Progenitor cell of endocrine pancreas (in vitro differentiated cells): ENCODE results near the gene PMEPA1. TPM values are rescaled to one million over a fixed set of nuclear protein-coding genes. Genes with fewer than 3 reads are reported as not detected.
A peak's percentile ranks its signal among the peaks of the same experiment; 100 is the strongest.

Experiments used
- DNase-seq: peaks from one replicate; pipeline ENCODE4 v3.0.0; 2021; ENCODE audit warnings: low spot score; ENCODE audit not compliant: unreplicated experiment
- H3K27ac Mint-ChIP-seq: 2 replicates; pipeline ENCODE4 v1.8.0; 2021; ENCODE audit warnings: mild to moderate bottlenecking, moderate library complexity, mixed read lengths
- H3K27me3 Mint-ChIP-seq: 2 replicates; pipeline ENCODE4 v1.8.0; 2021; ENCODE audit warnings: mixed read lengths
- H3K36me3 Mint-ChIP-seq: 2 replicates; pipeline ENCODE4 v1.8.0; 2022; ENCODE audit warnings: mixed read lengths; ENCODE audit not compliant: insufficient read depth
- H3K4me1 Mint-ChIP-seq: 2 replicates; pipeline ENCODE4 v1.8.0; 2021; ENCODE audit warnings: low read depth, mixed read lengths
- H3K4me3 Mint-ChIP-seq: 2 replicates; pipeline ENCODE4 v1.8.0; 2021; ENCODE audit warnings: low read depth, mild to moderate bottlenecking, moderate library complexity, mixed read lengths
- H3K9me3 Mint-ChIP-seq: 2 replicates; pipeline ENCODE4 v1.8.0; 2021; ENCODE audit warnings: low read depth, mixed read lengths
- total RNA-seq: library from RNA; stranded (reverse); gene quantifications from 2 replicates; pipeline ENCODE4 v1.2.1, GENCODE V29; 2021
- TF ChIP-seq, protein P1 (sequence below): fragments of 200-600 bp; sonication (generic); IDR thresholded peaks from one replicate; pipeline ENCODE4 v1.5.0; 2021; ENCODE audit warnings: antibody characterized with exemption, mild to moderate bottlenecking; ENCODE audit not compliant: unreplicated experiment

Gene PMEPA1
- total RNA-seq, 1 donor from 2014 or later = 9.1 TPM

DNA sequence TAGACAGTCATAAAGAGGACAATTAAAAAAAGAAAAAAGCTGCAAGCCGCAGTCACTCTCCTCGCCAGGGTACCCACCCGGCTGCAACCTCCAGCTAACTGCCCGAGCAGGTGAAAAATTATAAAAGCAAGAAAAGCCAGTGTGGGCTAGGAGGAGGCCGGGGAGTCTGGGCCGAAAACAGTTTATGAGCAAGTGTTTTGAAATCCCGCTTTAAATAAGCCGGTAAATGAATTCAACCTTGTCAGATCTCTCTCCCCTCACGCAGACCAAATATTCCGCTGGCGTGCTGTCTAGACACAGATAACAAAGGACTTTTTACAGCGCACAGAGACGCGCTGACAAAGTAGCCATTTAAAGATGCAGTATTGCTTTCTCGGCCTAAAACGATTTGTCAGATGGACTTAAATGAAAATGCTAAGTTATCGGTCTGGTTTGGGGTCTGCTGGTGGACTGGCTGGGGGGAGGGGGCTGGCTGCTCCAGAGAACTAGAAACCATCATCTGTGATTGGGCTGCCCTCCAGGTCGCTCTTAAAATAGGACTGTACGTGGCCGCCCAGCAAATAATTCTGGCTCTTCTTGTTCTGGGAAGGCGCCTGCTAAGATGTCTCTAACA, 24.6 kb downstream of the PMEPA1 start:
- TF ChIP-seq, protein P1, sequence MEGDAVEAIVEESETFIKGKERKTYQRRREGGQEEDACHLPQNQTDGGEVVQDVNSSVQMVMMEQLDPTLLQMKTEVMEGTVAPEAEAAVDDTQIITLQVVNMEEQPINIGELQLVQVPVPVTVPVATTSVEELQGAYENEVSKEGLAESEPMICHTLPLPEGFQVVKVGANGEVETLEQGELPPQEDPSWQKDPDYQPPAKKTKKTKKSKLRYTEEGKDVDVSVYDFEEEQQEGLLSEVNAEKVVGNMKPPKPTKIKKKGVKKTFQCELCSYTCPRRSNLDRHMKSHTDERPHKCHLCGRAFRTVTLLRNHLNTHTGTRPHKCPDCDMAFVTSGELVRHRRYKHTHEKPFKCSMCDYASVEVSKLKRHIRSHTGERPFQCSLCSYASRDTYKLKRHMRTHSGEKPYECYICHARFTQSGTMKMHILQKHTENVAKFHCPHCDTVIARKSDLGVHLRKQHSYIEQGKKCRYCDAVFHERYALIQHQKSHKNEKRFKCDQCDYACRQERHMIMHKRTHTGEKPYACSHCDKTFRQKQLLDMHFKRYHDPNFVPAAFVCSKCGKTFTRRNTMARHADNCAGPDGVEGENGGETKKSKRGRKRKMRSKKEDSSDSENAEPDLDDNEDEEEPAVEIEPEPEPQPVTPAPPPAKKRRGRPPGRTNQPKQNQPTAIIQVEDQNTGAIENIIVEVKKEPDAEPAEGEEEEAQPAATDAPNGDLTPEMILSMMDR = no peak
- H3K36me3 Mint-ChIP-seq = no peaks in the 10 kb centered on the region
- H3K9me3 Mint-ChIP-seq = no peaks in the 10 kb centered on the region
- peaks cover 21% of the 10 kb centered on the region for H3K4me1 Mint-ChIP-seq
- H3K27me3 Mint-ChIP-seq = no peaks in the 10 kb centered on the region
- no peak for DNase-seq
- H3K27ac Mint-ChIP-seq = peak overlapping the region; percentile 56
- H3K4me3 Mint-ChIP-seq = no peak overlapping the region

DNA sequence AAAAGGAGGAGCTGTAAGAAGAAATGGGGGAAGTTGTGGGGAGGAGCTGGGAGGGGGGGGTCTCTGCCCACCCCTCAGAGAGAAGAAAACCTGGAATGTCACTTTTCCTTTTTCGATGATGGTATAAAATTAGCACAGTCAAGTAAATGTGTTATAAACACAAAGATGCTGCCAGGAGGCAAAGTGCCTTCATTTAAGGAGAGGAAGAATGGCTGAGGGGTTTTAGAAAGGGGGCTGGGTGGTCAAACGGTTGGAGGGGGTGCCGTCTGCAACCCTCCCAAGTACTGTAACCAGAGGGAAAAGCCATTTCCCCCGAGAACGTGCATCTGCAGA, 25.0 kb downstream of the PMEPA1 start:
- Mint-ChIP-seq H3K36me3 (no peaks in the 10 kb centered on the region), H3K9me3 (no peaks in the 10 kb centered on the region), H3K27ac (no peak overlapping the region), H3K4me1 (peaks cover 21% of the 10 kb centered on the region), H3K4me3 (no peak overlapping the region), H3K27me3 (no peaks in the 10 kb centered on the region)
- TF ChIP-seq, protein P1 = no peak
- no peak for DNase-seq

DNA sequence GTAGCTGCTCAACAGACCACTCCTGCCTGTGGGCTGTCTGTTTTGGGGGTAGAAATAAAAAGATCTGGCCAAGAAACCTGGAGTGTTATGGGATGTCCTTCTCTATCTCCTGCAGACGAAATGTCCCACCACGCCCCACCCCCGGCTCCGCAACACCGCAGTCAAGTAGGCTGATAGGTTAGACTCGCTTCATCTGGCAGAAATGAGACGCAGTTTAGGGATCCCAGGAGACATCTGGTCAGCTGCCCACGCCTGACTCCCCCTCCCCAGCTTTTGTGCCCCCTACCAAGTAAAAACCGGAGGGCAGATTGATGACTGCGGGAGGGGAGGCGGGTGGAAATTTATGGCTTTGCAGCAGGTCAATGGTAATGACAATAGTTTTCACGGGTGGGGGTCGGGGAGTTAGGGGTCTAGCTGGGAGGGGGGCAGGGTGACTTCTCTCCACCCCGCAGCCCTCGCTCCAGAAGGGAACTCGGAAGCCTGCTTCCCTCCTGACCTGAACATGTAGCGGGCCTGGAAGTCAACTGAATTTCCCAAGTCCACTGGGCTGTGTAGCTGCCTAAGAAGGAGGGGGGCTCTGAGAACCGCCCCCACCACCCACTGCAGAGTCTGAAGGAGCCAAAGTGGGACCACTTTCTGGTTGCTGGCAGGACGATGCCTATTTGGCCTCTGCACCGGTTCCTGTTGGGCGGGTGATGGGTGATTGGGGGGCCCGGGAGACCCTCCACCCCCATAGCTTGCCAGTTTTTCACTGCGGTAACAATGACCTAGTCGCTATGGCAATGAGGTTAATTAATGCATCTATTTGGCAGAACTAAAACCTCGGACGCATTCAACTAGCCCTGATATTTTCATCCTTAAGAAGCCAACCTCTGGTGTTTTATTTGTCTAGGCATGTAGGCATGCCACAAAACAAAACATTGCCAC, 25.7 kb downstream of the PMEPA1 start:
- no peaks in the 10 kb centered on the region for H3K27me3 Mint-ChIP-seq
- no peak overlapping the region for H3K4me3 Mint-ChIP-seq
- H3K27ac Mint-ChIP-seq = no peak overlapping the region
- H3K9me3 Mint-ChIP-seq = no peaks in the 10 kb centered on the region
- peaks cover 21% of the 10 kb centered on the region for H3K4me1 Mint-ChIP-seq
- DNase-seq = no peak
- H3K36me3 Mint-ChIP-seq = no peaks in the 10 kb centered on the region
- TF ChIP-seq, protein P1 = no peak

DNA sequence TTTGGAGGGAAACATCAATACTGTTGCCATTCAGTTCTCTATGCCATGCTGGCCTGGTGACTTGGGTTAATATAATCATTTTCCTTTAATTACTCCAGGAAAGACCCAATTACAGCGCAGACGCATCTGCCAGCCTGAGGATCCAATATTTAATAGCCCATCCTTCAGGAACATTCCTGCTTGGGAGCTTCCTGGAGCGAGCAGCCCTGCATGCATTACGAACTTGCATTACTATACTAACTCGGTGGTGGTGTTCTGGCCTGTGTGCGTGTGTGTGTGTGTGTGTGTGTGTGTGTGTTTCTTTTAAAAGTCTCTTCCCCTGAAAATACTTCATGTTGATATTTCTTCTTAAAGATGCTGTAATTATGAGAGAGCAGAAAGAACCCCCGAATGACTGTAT, 26.5 kb downstream of the PMEPA1 start:
- Mint-ChIP-seq H3K4me3 (no peak overlapping the region), H3K9me3 (no peaks in the 10 kb centered on the region), H3K4me1 (peaks cover 21% of the 10 kb centered on the region), H3K36me3 (no peaks in the 10 kb centered on the region), H3K27me3 (no peaks in the 10 kb centered on the region), H3K27ac (no peak overlapping the region)
- TF ChIP-seq, protein P1 = no peak
- no peak for DNase-seq

DNA sequence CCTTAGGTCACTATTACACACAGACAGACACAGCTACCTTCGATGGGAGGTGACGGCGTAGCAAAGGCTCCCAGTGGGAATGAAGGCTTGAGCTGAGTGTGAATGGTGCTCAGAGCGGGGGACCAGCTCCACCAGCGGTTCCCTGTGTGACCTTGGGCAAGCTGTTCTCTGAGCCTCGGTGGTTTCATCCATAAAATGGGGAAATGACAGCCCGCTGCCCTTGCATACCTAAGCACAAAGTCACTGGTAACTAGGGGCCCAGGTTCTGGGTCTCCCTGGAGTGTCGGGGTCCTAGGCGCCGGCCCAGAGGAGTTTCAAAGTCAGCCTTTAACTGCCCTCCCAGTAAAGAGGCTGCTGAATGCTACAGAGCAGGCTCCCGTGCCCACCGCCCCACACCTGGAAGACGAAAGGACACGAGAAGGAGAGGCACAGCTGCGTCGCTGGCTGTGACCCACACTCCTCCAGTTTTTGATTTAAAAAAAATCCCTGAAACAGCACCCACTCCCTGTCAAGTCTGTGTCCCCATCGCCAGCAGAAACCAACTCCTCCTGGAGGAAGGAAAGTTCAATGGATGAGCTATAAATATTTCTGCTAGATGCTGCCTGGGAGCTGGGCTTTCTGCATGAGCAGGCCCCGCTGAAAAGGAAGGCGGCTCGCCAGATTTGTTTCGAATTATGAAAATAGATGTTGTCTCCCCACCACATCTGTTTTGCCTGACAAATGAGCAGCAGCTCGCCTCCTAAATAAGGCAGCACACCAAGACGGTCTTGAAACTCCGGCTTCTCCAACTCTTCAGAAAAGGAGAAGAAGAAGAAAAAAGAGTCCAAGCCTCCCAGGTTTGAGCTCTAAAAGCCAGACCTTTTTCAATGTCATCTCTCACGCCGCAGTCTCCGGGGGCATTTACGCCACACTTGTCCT, 27.4 kb downstream of the PMEPA1 start:
- no peaks in the 10 kb centered on the region for H3K36me3 Mint-ChIP-seq
- DNase-seq = no peak
- no peak overlapping the region for H3K27ac Mint-ChIP-seq
- no peak overlapping the region for H3K4me3 Mint-ChIP-seq
- H3K4me1 Mint-ChIP-seq = peaks cover 21% of the 10 kb centered on the region
- H3K9me3 Mint-ChIP-seq = no peaks in the 10 kb centered on the region
- H3K27me3 Mint-ChIP-seq = no peaks in the 10 kb centered on the region
- TF ChIP-seq, protein P1 = no peak
